Measurements from ENCODE around the gene MARVELD1.

The MARVELD1 gene

DNA sequence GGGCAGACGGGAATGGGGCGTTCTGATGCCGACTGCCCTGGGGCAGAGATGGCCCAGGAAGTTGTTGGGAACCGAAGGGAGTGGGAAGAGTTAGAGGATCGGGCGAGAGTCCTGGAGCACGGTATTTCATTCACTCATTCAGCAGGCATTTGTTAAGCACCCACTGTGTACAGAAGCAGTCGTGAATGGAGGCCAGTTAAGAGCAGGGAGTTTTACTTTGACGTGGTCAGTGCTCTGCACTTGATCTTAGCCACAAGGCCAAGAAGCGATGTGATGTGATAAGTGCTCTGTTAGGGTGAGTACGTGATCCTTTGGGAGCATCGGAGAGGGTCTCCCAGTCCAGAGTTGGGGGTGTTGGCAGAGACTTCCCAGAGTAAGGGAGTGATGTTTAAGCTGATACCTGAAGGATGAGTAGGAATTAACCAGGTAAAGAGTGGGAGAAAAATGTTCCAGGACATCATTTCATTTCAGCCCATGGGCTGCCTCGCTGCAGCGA, 24.3 kb downstream of the MARVELD1 start:
- no peak for TF ChIP-seq CTCF (IDR thresholded peaks at IDR 0.05; ENCODE audit: extremely low read depth, missing control alignments)
- no peak for DNase-seq (ENCODE audit: low spot score)

- TF ChIP-seq CTCF (IDR thresholded peaks at IDR 0.05; ENCODE audit: extremely low read depth, missing control alignments): no peak
- DNase-seq (ENCODE audit: low spot score): no peak
These were observed 25.1 kb downstream of the MARVELD1 start for GRCh38 chr10:97738616-97739015.

GRCh38 chr10:97740613-97741012, 27.1 kb downstream of the MARVELD1 start:
- no peak for TF ChIP-seq CTCF (IDR thresholded peaks at IDR 0.05; ENCODE audit: extremely low read depth, missing control alignments)
- no peak for DNase-seq (ENCODE audit: low spot score)

DNA sequence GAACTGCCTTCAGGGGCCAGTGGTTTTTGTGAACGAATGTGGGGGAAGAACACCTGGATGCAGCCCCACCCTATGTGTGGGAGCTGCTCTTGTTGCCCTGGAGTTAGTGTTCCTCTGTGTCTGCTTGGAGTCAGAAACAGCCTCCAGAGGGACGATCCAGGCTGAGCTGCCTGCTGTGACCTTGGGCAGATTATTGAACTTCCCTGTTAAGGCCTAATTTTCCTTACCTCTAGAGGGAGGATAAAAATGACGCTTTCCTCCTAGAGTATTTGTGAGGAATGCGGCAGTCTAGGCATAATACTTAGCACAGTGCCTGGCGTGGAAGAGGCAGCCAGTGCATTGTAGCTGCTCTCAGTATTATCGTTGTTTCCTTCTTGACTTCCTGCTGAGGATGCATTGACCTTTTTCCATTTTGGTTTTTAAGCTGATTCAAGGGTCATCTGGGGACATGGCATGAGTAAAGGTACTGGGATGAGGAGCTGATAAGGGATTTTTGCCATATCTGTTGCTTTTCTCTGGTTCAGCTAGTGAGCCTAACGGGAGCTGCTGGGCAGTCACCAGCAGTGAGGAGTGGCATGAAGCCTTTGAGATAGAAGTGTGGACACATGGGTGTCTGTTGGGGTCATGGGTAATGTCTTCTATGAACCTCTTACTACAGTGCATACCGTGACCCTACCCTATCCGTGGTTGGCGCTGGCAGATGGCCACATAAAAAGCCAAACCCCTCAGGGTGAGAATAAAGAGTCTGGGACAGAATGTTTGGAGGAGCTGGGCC, 29.8 kb downstream of the MARVELD1 start:
- no peak for TF ChIP-seq CTCF (IDR thresholded peaks at IDR 0.05; ENCODE audit: extremely low read depth, missing control alignments)
- DNase-seq (ENCODE audit: low spot score): no peak

DNA sequence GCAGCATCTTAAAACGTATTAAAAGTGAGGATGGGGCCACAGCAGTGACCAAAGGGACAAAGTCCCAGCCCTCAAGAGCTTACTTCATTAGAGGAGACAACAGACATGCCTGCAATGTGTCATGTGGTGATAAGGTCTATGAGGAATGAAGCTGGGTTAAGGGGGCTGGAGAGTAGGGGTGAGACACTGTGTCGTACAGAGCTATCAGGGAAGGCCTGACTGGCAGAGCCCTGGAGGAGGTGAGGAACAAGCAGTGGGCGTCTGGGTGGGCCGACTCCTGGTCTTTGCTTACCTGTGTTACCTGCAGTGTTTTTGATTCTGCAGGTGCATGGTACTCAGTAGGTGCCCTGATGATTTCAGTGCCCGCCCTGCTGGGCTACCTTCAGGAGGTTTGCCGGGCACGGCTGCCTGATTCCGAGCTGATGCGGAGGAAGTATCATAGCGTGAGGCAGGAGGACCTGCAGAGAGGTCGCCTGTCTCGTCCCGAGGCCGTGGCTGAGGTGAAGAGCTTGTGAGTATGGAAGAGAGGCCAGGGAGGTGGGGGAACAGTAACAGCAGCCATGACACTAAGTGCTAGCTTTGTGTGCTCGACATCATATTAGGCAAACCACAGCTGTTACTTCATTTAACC, 31.0 kb downstream of the MARVELD1 start:
- no peak for TF ChIP-seq CTCF (IDR thresholded peaks at IDR 0.05; ENCODE audit: extremely low read depth, missing control alignments)

DNA sequence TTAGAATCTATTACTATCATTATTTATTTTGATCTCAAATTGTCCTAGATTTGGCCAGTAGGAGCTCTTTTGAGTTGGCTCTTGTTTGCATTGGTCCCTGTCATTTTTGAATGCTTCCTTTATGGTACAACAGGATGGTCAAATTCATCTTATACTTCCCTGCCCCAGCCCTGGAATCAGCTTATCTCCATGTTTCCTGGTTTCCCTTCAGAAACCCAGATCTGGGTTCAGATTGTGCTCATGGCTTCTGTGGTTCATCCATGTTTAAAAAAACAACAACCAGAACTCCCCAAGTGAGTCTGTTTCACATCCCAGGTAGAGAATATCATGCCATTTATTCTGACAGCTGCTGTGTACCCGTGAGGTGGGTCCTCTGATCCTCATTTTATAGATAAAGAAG, 34.0 kb downstream of the MARVELD1 start:
- no peak for TF ChIP-seq CTCF (IDR thresholded peaks at IDR 0.05; ENCODE audit: extremely low read depth, missing control alignments)
- DNase-seq (ENCODE audit: low spot score): no peak

More for the DNA sequence above, 31.0 kb downstream of the MARVELD1 start:
- no peak for DNase-seq (ENCODE audit: low spot score)

GRCh38 chr10:97748116-97748515, 34.6 kb downstream of the MARVELD1 start:
- TF ChIP-seq CTCF (IDR thresholded peaks at IDR 0.05; ENCODE audit: extremely low read depth, missing control alignments): no peak
- no peak for DNase-seq (ENCODE audit: low spot score)

Data from GM20000 (cell line).